ENCODE measurements around the gene MRPL22.
"Not testable (repeated sequence)": the region's sequence is repeated elsewhere in the genome, so short reads cannot be mapped to it uniquely, and the experiment has no call there.

The MRPL22 gene

DNA sequence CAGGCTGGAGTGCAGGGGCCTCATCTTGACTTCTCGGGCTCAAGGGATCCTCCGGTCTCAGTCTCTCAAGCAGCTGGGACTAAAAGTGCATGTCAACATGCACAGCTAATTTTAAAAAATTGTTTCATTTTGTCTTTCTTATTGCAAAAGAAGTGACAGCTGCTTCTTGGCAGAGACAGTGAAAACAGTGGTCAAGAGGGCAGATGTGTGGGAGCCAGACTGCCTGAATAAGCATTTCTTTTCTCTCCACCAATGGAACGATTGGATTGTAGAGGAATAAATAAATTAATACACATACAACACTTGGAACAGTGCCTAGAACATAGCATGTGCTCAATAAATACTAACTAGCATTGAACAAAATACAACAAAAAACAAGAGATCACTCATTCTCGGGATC lies 45.3 kb downstream of the MRPL22 start:
- DNase-seq (ENCODE audit: insufficient read length, low spot score) = no peak
- no peak for FAIRE-seq

DNA sequence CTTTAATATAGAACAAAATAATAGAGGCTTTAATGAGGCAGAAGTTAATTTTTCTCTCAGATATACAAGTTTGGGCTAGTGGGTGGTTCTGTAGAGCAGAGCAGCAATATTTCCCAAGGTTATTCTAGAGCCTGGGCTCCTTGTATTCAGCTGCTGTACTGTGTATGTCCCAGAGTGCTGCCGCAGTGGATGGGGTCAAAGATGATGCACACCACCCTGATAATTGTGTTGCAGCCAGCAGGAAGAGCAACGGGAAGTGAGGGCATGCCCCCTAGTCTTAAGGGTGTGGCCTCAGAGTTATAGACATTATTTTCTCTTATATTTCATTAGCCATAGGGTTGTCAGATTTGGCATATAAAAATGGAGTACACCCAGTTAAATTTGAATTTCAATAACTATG lies 48.8 kb downstream of the MRPL22 start:
- FAIRE-seq (no peak), DNase-seq (ENCODE audit: insufficient read length, low spot score) (no peak)

DNA sequence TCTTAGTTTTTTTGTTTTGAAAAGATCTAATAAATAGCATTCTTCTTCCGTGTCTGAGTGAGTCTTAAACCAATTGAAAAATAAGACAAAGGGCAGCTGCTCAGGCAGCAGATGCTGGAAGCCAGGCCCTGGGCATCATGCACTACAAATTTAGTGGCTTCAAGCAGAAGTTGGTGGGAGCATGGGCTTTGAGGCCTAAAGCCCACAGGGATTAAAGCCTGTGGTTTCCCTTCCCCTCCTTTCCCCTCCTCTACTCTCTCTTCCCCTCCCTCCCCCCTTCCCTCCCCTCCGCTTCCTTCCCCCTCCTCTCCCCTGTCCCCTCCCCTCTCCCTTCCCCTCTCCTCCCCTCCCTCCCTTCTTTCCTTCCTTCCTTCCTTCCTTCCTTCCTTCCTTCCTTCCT lies 52.6 kb downstream of the MRPL22 start:
- DNase-seq (ENCODE audit: insufficient read length, low spot score) (no peak), FAIRE-seq (no peak)

DNA sequence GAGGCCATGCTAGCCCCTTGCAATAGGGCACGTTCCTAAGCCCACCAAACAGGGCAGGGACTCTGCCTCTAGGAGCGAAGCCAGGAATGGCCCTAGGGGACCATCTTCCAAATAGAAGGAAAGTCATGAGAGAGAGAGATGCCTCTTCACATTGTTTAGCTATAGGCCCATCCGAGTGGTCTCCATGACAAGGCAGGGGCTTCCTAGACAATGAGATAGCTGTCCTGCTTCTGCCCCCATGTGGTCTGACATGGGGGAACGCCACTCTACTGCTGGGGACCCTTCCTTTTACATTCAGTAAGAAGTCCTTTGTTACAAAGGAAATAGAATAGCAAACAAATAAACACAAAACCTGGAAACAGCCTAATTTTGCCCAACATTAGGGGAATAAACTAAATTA lies 54.8 kb downstream of the MRPL22 start:
- FAIRE-seq = no peak
- no peak for DNase-seq (ENCODE audit: insufficient read length, low spot score)

DNA sequence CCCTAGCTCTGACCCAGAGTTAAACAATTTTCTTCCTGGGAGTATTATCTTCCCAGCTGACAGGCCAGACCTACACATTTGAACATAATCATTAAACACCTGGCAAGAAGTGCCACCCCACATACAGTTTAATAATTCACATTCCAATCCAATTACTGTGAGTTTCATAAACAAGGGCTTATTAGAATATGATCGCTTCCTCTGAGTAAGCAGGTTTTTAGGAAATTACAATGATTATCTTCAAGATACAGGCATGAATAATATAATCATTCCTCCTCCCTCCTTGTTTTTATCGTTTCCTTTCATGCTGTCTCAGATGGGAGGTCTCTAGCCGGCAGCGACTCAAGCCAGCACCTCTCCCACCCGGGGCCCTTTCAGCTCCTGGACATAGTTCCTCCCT lies 56.9 kb downstream of the MRPL22 start:
- DNase-seq (ENCODE audit: insufficient read length, low spot score) (no peak), FAIRE-seq (no peak)

DNA sequence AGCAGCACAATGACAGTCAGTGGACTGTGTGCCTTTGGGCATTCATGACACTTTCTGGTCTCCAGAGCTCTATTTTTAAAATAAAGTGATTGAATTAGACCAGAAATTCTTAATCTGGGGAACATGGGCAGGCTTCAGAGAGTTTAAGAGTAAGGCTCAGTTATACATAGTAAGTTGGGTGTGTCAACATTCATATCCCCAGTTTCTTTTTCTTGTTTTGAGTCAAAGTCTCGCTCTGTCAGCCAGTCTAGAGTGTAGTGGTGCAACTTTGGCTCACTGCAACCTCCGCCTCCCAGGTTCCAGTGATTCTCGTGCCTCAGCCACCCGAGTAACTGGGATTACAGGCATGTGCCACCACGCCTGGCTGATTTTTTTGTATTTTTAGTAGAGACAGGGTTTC lies 59.0 kb downstream of the MRPL22 start:
- DNase-seq (ENCODE audit: insufficient read length, low spot score) = no peak
- FAIRE-seq = no peak

DNA sequence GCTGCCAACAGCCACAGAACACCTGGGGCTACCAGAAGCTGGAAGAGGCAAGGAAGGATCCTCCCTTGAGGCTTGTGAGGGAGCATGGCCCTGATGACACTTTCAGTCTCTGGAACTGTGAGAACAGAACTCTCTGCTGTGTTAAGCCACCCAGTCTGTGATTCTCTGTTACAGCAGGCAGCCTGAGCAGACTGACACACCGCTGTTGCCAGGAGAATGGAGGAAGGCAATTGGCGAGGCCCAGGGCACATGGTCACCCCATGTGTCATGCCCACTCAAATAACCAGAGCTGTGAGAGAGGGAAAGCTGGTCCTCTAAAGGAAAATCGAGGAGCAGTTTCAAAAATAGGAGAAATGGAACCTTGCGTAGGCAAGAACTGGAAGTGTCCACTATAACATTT lies 60.6 kb downstream of the MRPL22 start:
- FAIRE-seq (no peak), DNase-seq (ENCODE audit: insufficient read length, low spot score) (no peak)

DNA sequence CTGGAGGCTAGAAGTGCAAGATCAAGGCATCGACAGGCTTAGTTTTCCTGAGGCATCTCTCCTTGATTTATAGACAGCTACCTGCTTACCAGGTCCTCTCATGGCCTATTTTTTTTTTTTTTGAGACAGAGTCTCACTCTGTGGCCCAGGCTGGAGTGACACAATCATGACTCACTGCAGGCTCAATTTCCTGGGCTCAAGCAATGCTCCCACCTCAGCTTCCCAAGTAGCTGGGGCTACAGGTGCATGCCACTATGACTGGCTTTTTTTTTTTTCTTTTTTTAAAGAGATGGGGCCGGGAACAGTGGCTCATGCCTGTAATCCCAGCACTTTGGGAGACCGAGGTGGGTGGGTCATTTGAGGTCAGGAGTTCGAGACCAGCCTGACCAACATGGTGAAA lies 61.8 kb downstream of the MRPL22 start:
- not testable (repeated sequence) for FAIRE-seq; DNase-seq (ENCODE audit: insufficient read length, low spot score)

DNA sequence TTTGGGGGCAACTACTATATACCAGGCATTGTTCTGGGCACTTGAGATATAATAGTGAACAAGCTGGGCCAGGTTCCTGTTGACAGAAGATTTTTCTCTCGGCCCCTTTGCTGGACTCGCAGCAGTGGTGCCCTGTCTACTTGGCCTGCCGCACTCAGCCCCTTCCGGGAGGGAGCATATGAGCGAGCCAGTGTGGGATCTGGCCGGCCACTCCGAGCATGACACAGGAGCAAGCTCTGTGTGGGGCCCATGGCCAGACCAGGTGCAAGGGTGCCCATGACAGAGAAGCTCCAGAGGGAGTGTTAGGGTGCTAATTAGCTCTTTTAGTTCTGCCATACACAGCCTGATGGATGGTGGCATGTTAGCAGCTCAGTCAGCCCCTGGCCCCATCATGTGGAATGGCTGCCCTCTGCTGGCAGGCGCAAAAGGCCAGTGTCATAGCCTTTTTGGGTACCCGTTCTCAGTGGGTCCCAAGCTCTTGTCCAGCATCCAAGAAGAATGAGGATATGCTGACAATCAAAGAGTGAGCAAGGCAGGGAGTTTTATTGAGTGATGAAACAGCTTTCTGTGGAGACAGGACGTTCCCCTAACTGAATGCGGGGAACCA lies 63.4 kb downstream of the MRPL22 start:
- FAIRE-seq (no peak), DNase-seq (ENCODE audit: insufficient read length, low spot score) (no peak)

DNA sequence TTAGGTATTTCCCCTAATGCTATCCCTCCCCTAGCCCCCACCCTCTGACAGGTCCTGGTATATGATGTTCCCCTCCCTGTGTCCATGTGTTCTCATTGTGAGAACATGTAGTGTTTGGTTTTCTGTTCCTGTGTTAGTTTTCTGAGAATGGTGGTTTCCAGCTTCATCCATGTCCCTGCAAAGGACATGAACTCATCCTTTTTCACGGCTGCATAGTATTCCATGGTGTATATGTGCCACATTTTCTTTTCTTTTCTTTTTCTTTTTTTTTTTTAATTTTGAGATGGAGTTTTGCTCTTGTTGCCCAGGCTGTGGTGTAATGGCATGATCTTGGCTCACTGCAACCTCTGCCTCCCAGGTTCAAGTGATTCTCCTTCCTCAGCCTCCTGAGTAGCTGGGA lies 65.4 kb downstream of the MRPL22 start:
- not testable (repeated sequence) for DNase-seq (ENCODE audit: insufficient read length, low spot score); FAIRE-seq

DNA sequence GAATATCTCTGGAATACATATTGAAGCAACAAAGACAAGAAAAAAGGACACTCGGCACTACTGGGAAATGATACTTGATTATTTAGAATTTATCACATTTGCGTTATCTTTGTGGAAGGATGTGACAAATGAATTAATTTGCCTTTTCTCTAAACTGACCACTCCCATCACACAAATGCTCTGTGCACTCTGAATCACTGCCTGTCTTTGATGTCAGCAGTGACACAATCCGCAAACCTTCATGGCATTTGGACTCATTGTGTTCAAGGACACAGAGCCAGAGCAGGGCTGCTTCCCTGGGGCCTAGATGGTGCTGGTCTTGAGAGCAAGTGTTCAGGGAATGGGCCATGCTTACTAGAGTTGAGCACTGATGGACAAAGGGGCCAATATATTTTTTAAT lies 67.8 kb downstream of the MRPL22 start:
- FAIRE-seq = no peak
- DNase-seq (ENCODE audit: insufficient read length, low spot score) = no peak

DNA sequence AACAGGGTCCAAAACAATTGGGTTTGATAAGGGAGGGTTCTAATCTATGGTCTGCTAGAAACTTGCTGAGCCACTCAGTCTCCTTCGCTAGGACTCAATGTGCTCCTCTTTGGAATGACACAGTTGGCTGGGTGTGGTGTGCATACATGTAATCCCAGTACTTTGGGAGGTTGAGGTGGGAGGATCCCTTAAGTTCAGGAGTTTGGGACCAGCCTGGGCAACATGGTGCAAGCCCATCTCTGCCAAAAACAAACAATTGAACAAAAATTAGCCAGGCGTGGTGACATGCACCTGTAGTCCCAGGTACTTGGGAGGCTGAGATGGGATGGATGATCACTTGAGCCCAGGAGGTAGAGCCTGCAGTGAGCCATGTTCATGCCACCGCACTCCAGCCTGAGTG lies 70.0 kb downstream of the MRPL22 start:
- FAIRE-seq = no peak

DNA sequence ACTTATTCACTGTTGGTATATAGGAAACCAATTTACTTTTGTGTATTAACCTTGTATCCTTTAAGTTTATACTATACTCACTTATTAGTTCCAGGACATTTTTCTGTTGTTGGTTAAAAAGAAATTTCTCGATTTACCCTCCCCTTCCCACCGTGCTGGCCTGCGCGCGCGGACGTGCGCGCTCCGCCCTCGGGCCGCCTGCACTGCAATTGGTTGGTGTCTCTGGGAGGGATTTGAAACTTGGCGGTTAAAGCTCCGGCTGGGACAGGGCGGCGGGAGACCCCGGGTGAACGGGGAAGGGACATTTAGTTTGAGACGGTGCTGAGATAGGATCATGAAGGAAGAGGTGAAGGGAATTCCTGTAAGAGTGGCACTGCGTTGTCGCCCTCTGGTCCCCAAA lies 72.7 kb downstream of the MRPL22 start, which contains the start of gene KIF4B:
Gene KIF4B (plus strand): TSS at position 230 of the 400 bp plus-strand sequence. CDS start 105 bp downstream, at position 335.
- FAIRE-seq (no peak), DNase-seq (ENCODE audit: insufficient read length, low spot score) (no peak)

More for the DNA sequence above, 70.0 kb downstream of the MRPL22 start:
- no peak for DNase-seq (ENCODE audit: insufficient read length, low spot score)

DNA sequence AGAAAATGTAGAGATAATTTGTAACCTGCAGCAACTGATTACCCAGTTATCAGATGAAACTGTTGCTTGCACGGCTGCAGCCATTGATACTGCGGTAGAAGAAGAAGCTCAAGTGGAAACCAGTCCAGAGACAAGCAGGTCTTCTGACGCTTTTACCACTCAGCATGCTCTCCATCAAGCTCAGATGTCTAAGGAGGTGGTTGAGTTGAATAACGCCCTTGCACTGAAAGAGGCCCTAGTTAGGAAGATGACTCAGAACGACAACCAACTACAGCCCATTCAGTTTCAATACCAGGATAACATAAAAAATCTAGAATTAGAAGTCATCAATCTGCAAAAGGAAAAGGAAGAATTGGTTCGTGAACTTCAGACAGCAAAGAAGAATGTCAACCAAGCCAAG lies 74.4 kb downstream of the MRPL22 start:
- no peak for FAIRE-seq
- no peak for DNase-seq (ENCODE audit: insufficient read length, low spot score)

DNA sequence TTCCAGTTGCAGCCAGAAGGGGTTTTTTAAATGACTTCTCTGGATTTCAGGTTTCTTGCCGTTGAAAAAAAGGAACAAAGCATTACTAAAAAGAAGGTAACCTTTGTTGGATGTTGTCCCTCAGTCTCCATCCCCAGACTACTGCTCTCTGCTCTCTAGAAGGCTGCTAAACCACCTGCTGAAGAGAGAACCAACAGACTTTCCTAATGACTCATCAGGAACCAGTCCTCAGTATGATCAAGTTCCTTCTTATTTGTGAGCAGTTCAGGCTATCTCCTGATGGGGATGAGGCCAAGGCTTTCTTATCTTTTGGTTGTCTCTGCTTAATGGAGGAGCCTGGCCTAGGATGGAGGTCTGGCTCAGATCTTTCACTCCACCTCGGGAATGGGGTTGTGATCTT lies 76.7 kb downstream of the MRPL22 start:
- DNase-seq (ENCODE audit: insufficient read length, low spot score) (peak; percentile 26), FAIRE-seq (peak; percentile 66)
